Small intestine (tissue), 7 donors: ENCODE measurements around the gene CD99L2. TPM values are rescaled to one million over a fixed set of nuclear protein-coding genes. Genes with fewer than 3 reads are reported as not detected.

ENCODE experiments used
- DNase-seq, 2 donors: peaks; one replicate each; pipeline versions ENCODE4 v3.0.0 to v3.0.0-alpha.2; 2013
- FAIRE-seq: peaks from 2 replicates; lab custom pipeline; 2012; peaks lifted over from hg19 to GRCh38; lab: Jason Lieb, UNC
- H3K27ac ChIP-seq, 3 donors: one replicate each; pipeline ENCODE4 v1.5.1; 2013; ENCODE audit warnings: low read length in 2 of 3, mild to moderate bottlenecking in 2 of 3, control low read depth in 1 of 3, inconsistent platforms in 1 of 3, low read depth in 1 of 3, moderate library complexity in 1 of 3
- H3K27me3 ChIP-seq, 3 donors: one replicate each; pipeline ENCODE4 v1.6.1; 2013; ENCODE audit warnings: low read length in 3 of 3, inconsistent platforms in 1 of 3; ENCODE audit not compliant: control insufficient read depth in 3 of 3, insufficient read depth in 3 of 3
- H3K36me3 ChIP-seq, 3 donors: one replicate each; pipeline ENCODE4 v1.6.1; 2013; ENCODE audit warnings: low read length in 3 of 3, inconsistent platforms in 1 of 3, low read depth in 1 of 3, mild to moderate bottlenecking in 1 of 3, moderate library complexity in 1 of 3; ENCODE audit not compliant: control insufficient read depth in 3 of 3, insufficient read depth in 2 of 3
- H3K4me1 ChIP-seq, 3 donors: one replicate each; pipeline ENCODE4 v1.6.1; 2013; ENCODE audit warnings: low read length in 2 of 3, inconsistent platforms in 1 of 3, low read depth in 1 of 3, mild to moderate bottlenecking in 1 of 3, moderate library complexity in 1 of 3; ENCODE audit not compliant: control insufficient read depth in 3 of 3, insufficient read depth in 2 of 3
- H3K4me3 ChIP-seq, 3 donors: one replicate each; pipeline ENCODE4 v1.5.1; 2013; ENCODE audit warnings: low read length in 3 of 3, control low read depth in 1 of 3, inconsistent platforms in 1 of 3, low read depth in 1 of 3, mild to moderate bottlenecking in 1 of 3, moderate library complexity in 1 of 3
- H3K9me3 ChIP-seq, 2 donors: one replicate each; pipeline ENCODE4 v1.6.1; 2013; ENCODE audit warnings: low read depth in 1 of 2, low read length in 1 of 2; ENCODE audit not compliant: control insufficient read depth in 2 of 2, insufficient read depth in 1 of 2
- WGBS, 3 donors: extraction: QIAGEN DNeasy Blood & Tissue Kit; methylation state at CpG; one replicate each; pipeline ENCODE4 v1.1.7; 2013; 5-methylcytosine and 5-hydroxymethylcytosine counted together
- polyA plus RNA-seq, 4 donors: library from polyadenylated mRNA; stranded (reverse) in 3 of 4; unstranded in 1 of 4; fragments of 200-250 nt in 3 of 4; fragments of 120-200 nt in 1 of 4; gene quantifications; one replicate each; pipeline versions ENCODE4 v1.2.1 to v1.2.3, GENCODE V29; 2013
- donor health status: healthy with polysubstance abuse.
- donor health status: control.
- donor health status: control.
- donor health status: Bipolar disorder and iron deficiency.
- donor health status: healthy.

Gene CD99L2
- polyA plus RNA-seq, 4 donors = 5.9 to 20.5 (median 12.3) TPM

- Histone ChIP-seq H3K27me3 (no peaks in the 10 kb centered on the region), H3K4me1 (no peaks in the 10 kb centered on the region), H3K4me3 (no peak overlapping the region), H3K9me3 (no peaks in the 10 kb centered on the region), H3K36me3 (no peaks in the 10 kb centered on the region), H3K27ac (no peak overlapping the region)
- 84 to 91% (median 84%) methylated on average over 8 of the region's 8 CpGs for WGBS, 3 donors
- FAIRE-seq (no peak), DNase-seq (no peak)
Measured at GRCh38 chrX:150872773-150873336, 25.6 kb downstream of the CD99L2 start.

- Histone ChIP-seq H3K36me3 (no peaks in the 10 kb centered on the region), H3K27ac (no peak overlapping the region), H3K27me3 (no peaks in the 10 kb centered on the region), H3K4me3 (no peak overlapping the region), H3K4me1 (no peaks in the 10 kb centered on the region), H3K9me3 (no peaks in the 10 kb centered on the region)
- WGBS, 3 donors = 58 to 86% (median 70%) methylated on average over 3 of the region's 3 CpGs
- FAIRE-seq (no peak), DNase-seq (no peak)
Measured at GRCh38 chrX:150871341-150871811, 27.1 kb downstream of the CD99L2 start.

GRCh38 chrX:150870487-150871340 lies 27.8 kb downstream of the CD99L2 start:
- H3K9me3 ChIP-seq = no peaks in the 10 kb centered on the region
- H3K36me3 ChIP-seq = peaks cover 0 to 2% (median 0%) of the 10 kb centered on the region in 3 donors
- DNase-seq (no peak), FAIRE-seq (no peak)
- 81 to 91% (median 85%) methylated on average over 6 to 7 of the region's 7 CpGs for WGBS, 3 donors
- H3K27me3 ChIP-seq = no peaks in the 10 kb centered on the region
- no peaks in the 10 kb centered on the region for H3K4me1 ChIP-seq
- peak overlapping the region in 1 of 3 donors; percentile 4 for H3K27ac ChIP-seq
- no peak overlapping the region for H3K4me3 ChIP-seq

- whole genome bisulfite sequencing, 3 donors = 63 to 77% (median 76%) methylated on average over 4 of the region's 4 CpGs
- Histone ChIP-seq H3K27ac (no peak overlapping the region), H3K4me1 (no peaks in the 10 kb centered on the region), H3K27me3 (no peaks in the 10 kb centered on the region), H3K36me3 (peaks cover 0 to 5% (median 0%) of the 10 kb centered on the region in 3 donors), H3K9me3 (no peaks in the 10 kb centered on the region), H3K4me3 (no peak overlapping the region)
- FAIRE-seq (no peak), DNase-seq (no peak)
Measured at GRCh38 chrX:150870029-150870428, 28.4 kb downstream of the CD99L2 start.

- H3K27me3 ChIP-seq = no peaks in the 10 kb centered on the region
- H3K9me3 ChIP-seq = no peaks in the 10 kb centered on the region
- no peaks in the 10 kb centered on the region for H3K4me1 ChIP-seq
- WGBS, 3 donors = 36 to 68% (median 62%) methylated on average over 3 of the region's 3 CpGs
- H3K27ac ChIP-seq = no peak overlapping the region
- no peak overlapping the region for H3K4me3 ChIP-seq
- DNase-seq (peak; percentile 5 to 11), FAIRE-seq (no peak)
- H3K36me3 ChIP-seq = peaks cover 0 to 5% (median 0%) of the 10 kb centered on the region in 3 donors
Measured at GRCh38 chrX:150869450-150869849, 29.0 kb downstream of the CD99L2 start.

- DNase-seq (no peak), FAIRE-seq (no peak)
- Histone ChIP-seq H3K27me3 (no peaks in the 10 kb centered on the region), H3K4me1 (no peaks in the 10 kb centered on the region), H3K9me3 (no peaks in the 10 kb centered on the region), H3K36me3 (peaks cover 0 to 7% (median 0%) of the 10 kb centered on the region in 3 donors), H3K27ac (no peak overlapping the region), H3K4me3 (no peak overlapping the region)
- WGBS, 3 donors = 50 to 70% (median 54%) methylated on average over 2 of the region's 2 CpGs
Measured at GRCh38 chrX:150868625-150869024, 29.8 kb downstream of the CD99L2 start.

- 86 to 97% (median 90%) methylated on average over 3 of the region's 3 CpGs for WGBS, 3 donors
- no peak for FAIRE-seq
- H3K4me3 ChIP-seq = no peak overlapping the region
Measured at GRCh38 chrX:150864127-150864526, 34.3 kb downstream of the CD99L2 start.

GRCh38 chrX:150863191-150863590 lies 35.3 kb downstream of the CD99L2 start:
- Histone ChIP-seq H3K27ac (no peak overlapping the region), H3K4me3 (no peak overlapping the region), H3K9me3 (no peaks in the 10 kb centered on the region), H3K4me1 (no peaks in the 10 kb centered on the region), H3K27me3 (no peaks in the 10 kb centered on the region), H3K36me3 (peaks cover 0 to 7% (median 0%) of the 10 kb centered on the region in 3 donors)
- FAIRE-seq = no peak
- no peak for DNase-seq

More at GRCh38 chrX:150864127-150864526, 34.3 kb downstream of the CD99L2 start:
- H3K4me1 ChIP-seq = no peaks in the 10 kb centered on the region
- peaks cover 0 to 7% (median 0%) of the 10 kb centered on the region in 3 donors for H3K36me3 ChIP-seq
- no peak for DNase-seq
- no peaks in the 10 kb centered on the region for H3K27me3 ChIP-seq
- no peaks in the 10 kb centered on the region for H3K9me3 ChIP-seq
- H3K27ac ChIP-seq = no peak overlapping the region
